HTR-8/SVneo (cell line): Measurements from ENCODE around the gene COG4.
A peak's percentile ranks its signal among the peaks of the same experiment; 100 is the strongest.
"Not testable (repeated sequence)": the region's sequence is repeated elsewhere in the genome, so short reads cannot be mapped to it uniquely, and the experiment has no call there.

Experiments
- DNase-seq: peaks from one replicate; pipeline ENCODE4 v3.0.0; 2011; ENCODE audit warnings: low spot score, mixed read lengths; ENCODE audit not compliant: insufficient read length
- FAIRE-seq: peaks from 2 replicates; lab custom pipeline; 2011; peaks lifted over from hg19 to GRCh38; lab: Jason Lieb, UNC

COG4 gene

GRCh38 chr16:70529051-70529777, 5.9 kb upstream of the COG4 start:
- no peak for FAIRE-seq
- DNase-seq = peak; percentile 53

- FAIRE-seq (no peak), DNase-seq (no peak)
These were observed 4.1 kb upstream of the COG4 start for GRCh38 chr16:70527315-70527996.

GRCh38 chr16:70526403-70526802, 3.0 kb upstream of the COG4 start:
- no peak for DNase-seq
- FAIRE-seq = no peak

GRCh38 chr16:70524399-70524825, 1.1 kb upstream of the COG4 start:
- not testable (repeated sequence) for DNase-seq, FAIRE-seq

GRCh38 chr16:70523743-70524398, 517 bp upstream of the COG4 start, which contains the start of gene SF3B3:
TSS of gene SF3B3 (plus strand) at chr16:70523816. CDS start at chr16:70526657, 2,841 bp downstream.
- DNase-seq (peak; percentile 61), FAIRE-seq (no peak)

GRCh38 chr16:70522216-70523075, 908 bp downstream of the COG4 start:
- no peak for FAIRE-seq
- no peak for DNase-seq

GRCh38 chr16:70520612-70521297, 2.6 kb downstream of the COG4 start:
- DNase-seq = peak; percentile 44
- no peak for FAIRE-seq

- DNase-seq (no peak), FAIRE-seq (no peak)
These were observed 10.9 kb downstream of the COG4 start for GRCh38 chr16:70512456-70512855.

- no peak for FAIRE-seq
- DNase-seq = no peak
These were observed 11.5 kb downstream of the COG4 start for GRCh38 chr16:70511833-70512232.

GRCh38 chr16:70510216-70510615, 13.1 kb downstream of the COG4 start:
- DNase-seq = no peak
- FAIRE-seq = no peak

GRCh38 chr16:70508752-70509151, 14.6 kb downstream of the COG4 start:
- DNase-seq (no peak), FAIRE-seq (no peak)

- no peak for DNase-seq
- no peak for FAIRE-seq
These were observed 26.8 kb downstream of the COG4 start for GRCh38 chr16:70496513-70496912.

- DNase-seq (no peak), FAIRE-seq (no peak)
These were observed 27.8 kb downstream of the COG4 start for GRCh38 chr16:70495425-70496182.

- FAIRE-seq = no peak
- no peak for DNase-seq
These were observed 28.6 kb downstream of the COG4 start for GRCh38 chr16:70494777-70495176.

- DNase-seq (no peak), FAIRE-seq (no peak)
These were observed 29.1 kb downstream of the COG4 start for GRCh38 chr16:70494202-70494770.

GRCh38 chr16:70493802-70494201, 29.6 kb downstream of the COG4 start:
- no peak for FAIRE-seq

GRCh38 chr16:70490261-70490660, 33.1 kb downstream of the COG4 start:
- DNase-seq = no peak
- no peak for FAIRE-seq

More at GRCh38 chr16:70493802-70494201, 29.6 kb downstream of the COG4 start:
- DNase-seq = no peak

GRCh38 chr16:70484867-70485266, 38.5 kb downstream of the COG4 start:
- FAIRE-seq (no peak), DNase-seq (no peak)
